Mesenchymal stem cell (in vitro differentiated cells and primary cell): Measurements from ENCODE around the gene ARG2.

Experiments
- DNase-seq: peaks from one replicate; pipeline ENCODE4 v3.0.0-alpha.2; 2013
- H2AFZ ChIP-seq: one replicate; pipeline ENCODE4 v1.6.1; 2013; ENCODE audit warnings: low read depth, mild to moderate bottlenecking, control low read depth, inconsistent platforms, low read length, moderate library complexity
- H2AK5ac ChIP-seq: 2 replicates; pipeline ENCODE4 v1.6.1; 2013; ENCODE audit warnings: low read length, moderate library complexity, mild to moderate bottlenecking, inconsistent platforms; ENCODE audit not compliant: severe bottlenecking
- H2BK120ac ChIP-seq: one replicate; pipeline ENCODE4 v1.6.1; 2013; ENCODE audit warnings: low read depth, mild to moderate bottlenecking, inconsistent platforms, low read length, moderate library complexity
- H2BK12ac ChIP-seq, 2 experiments: one replicate each; pipeline ENCODE4 v1.6.1; 2013; ENCODE audit warnings: inconsistent platforms in 2 of 2, low read length in 2 of 2, mild to moderate bottlenecking in 2 of 2, moderate library complexity in 2 of 2, control low read depth in 1 of 2
- H2BK15ac ChIP-seq: one replicate; pipeline ENCODE4 v1.6.1; 2013; ENCODE audit warnings: mild to moderate bottlenecking, low read depth, inconsistent platforms; ENCODE audit not compliant: poor library complexity, severe bottlenecking
- H2BK5ac ChIP-seq: 2 replicates; pipeline ENCODE4 v1.6.1; 2013; ENCODE audit warnings: low read depth, mild to moderate bottlenecking, low read length, control low read depth, inconsistent platforms; ENCODE audit not compliant: poor library complexity, severe bottlenecking
- H3K14ac ChIP-seq, 2 experiments: one replicate each; pipeline ENCODE4 v1.6.1; 2013; ENCODE audit warnings: inconsistent platforms in 2 of 2, low read length in 2 of 2, control low read depth in 1 of 2, mild to moderate bottlenecking in 1 of 2, moderate library complexity in 1 of 2
- H3K18ac ChIP-seq, 2 experiments: one replicate each; pipeline ENCODE4 v1.6.1; 2013; ENCODE audit warnings: inconsistent platforms in 2 of 2, low read length in 2 of 2, control low read depth in 1 of 2, low read depth in 1 of 2, mild to moderate bottlenecking in 1 of 2
- H3K23ac ChIP-seq, 2 experiments: one replicate each; pipeline ENCODE4 v1.6.1; 2013; ENCODE audit warnings: inconsistent platforms in 2 of 2, low read length in 2 of 2, mild to moderate bottlenecking in 2 of 2, moderate library complexity in 2 of 2, control low read depth in 1 of 2
- H3K27ac ChIP-seq: 2 replicates; pipeline ENCODE4 v1.5.1; 2013; ENCODE audit warnings: mild to moderate bottlenecking, moderate library complexity, low read length, control low read depth, inconsistent platforms; ENCODE audit not compliant: poor library complexity, severe bottlenecking
- H3K27me3 ChIP-seq, 2 experiments: 2 replicates each; pipeline versions ENCODE4 v1.6.1 to v1.7.0; 2013; ENCODE audit warnings: low read length in 2 of 2, mild to moderate bottlenecking in 2 of 2, moderate library complexity in 2 of 2, control low read depth in 1 of 2, inconsistent platforms in 1 of 2; ENCODE audit not compliant: control insufficient read depth in 1 of 2, insufficient read depth in 1 of 2
- H3K36me3 ChIP-seq, 2 experiments: 2 replicates each; pipeline versions ENCODE4 v1.6.1 to v1.7.0; 2013; ENCODE audit warnings: low read length in 2 of 2, control low read depth in 1 of 2, inconsistent platforms in 1 of 2, low read depth in 1 of 2, mild to moderate bottlenecking in 1 of 2; ENCODE audit not compliant: insufficient read depth in 2 of 2, control insufficient read depth in 1 of 2
- H3K4ac ChIP-seq, 2 experiments: one replicate each; pipeline ENCODE4 v1.6.1; 2013; ENCODE audit warnings: inconsistent platforms in 2 of 2, low read length in 2 of 2, mild to moderate bottlenecking in 2 of 2, moderate library complexity in 2 of 2, control low read depth in 1 of 2, low read depth in 1 of 2
- H3K4me1 ChIP-seq: 2 replicates; pipeline ENCODE4 v1.6.1; 2013; ENCODE audit warnings: low read depth, low read length, control low read depth; ENCODE audit not compliant: control insufficient read depth, insufficient read depth
- H3K4me2 ChIP-seq: 2 replicates; pipeline ENCODE4 v1.6.1; 2013; ENCODE audit warnings: low read length, mild to moderate bottlenecking, inconsistent platforms; ENCODE audit not compliant: poor library complexity, severe bottlenecking
- H3K4me3 ChIP-seq, 2 experiments: 2 replicates each; pipeline versions ENCODE4 v1.5.1 to v1.7.0; 2013; ENCODE audit warnings: low read length in 2 of 2, mild to moderate bottlenecking in 2 of 2, control low read depth in 1 of 2, low read depth in 1 of 2; ENCODE audit not compliant: insufficient read depth in 1 of 2
- H3K79me1 ChIP-seq: replicated peaks from 2 replicates; pipeline ENCODE4 v1.6.1; 2013; ENCODE audit warnings: mild to moderate bottlenecking, control low read depth, low read length, inconsistent platforms; ENCODE audit not compliant: poor library complexity, severe bottlenecking
- H3K9ac ChIP-seq: 2 replicates; pipeline ENCODE4 v1.7.0; 2013; ENCODE audit warnings: mild to moderate bottlenecking, low read length, moderate library complexity
- H3K9me3 ChIP-seq: 2 replicates; pipeline ENCODE4 v1.7.0; 2013; ENCODE audit warnings: mild to moderate bottlenecking, low read length; ENCODE audit not compliant: control insufficient read depth
- H4K8ac ChIP-seq: one replicate; pipeline ENCODE4 v1.6.1; 2013; ENCODE audit warnings: inconsistent platforms, mild to moderate bottlenecking, low read length, moderate library complexity
- H4K91ac ChIP-seq: one replicate; pipeline ENCODE4 v1.6.1; 2013; ENCODE audit warnings: mild to moderate bottlenecking, low read length, inconsistent platforms
- WGBS: methylation state at CpG from one replicate; pipeline ENCODE4 v1.1.7; 2013; ENCODE audit warnings: mixed read lengths; 5-methylcytosine and 5-hydroxymethylcytosine counted together

The ARG2 gene

DNA sequence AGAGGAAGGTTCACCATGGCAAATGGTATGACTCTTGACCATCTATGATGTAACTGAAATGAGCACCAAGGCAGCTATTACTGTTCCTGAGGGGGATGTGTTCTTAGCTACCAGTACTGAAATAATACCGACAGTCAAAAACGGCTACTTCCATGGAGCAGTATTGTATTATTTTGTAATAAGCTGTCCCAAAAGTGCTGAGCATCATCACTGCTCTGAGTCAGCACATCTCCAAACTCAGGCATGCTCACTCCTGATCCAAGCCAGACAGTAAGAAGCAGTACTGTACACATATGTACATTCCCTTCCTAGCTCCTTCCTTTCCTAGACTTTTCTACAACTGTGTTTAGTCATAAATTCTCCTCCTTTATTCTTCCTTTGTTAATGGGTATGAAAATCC, 46.1 kb downstream of the ARG2 start:
- Histone ChIP-seq H3K27me3 (no peaks in the 10 kb centered on the region), H3K9ac (peak overlapping the region; percentile 77), H2BK5ac (no peak overlapping the region), H3K14ac (no peak overlapping the region), H2AK5ac (no peak overlapping the region), H3K4ac (no peak overlapping the region), H3K36me3 (peaks cover 7 to 8% of the 10 kb centered on the region in 2 experiments), H3K4me2 (no peak overlapping the region), H2BK15ac (no peak overlapping the region), H3K27ac (no peak overlapping the region), H3K23ac (no peak overlapping the region), H3K9me3 (no peaks in the 10 kb centered on the region), H2BK120ac (no peak overlapping the region), H3K18ac (no peak overlapping the region), H2BK12ac (no peak overlapping the region), H4K91ac (no peak overlapping the region), H2AFZ (no peak overlapping the region), H3K4me1 (no peaks in the 10 kb centered on the region), H4K8ac (no peak overlapping the region), H3K79me1 (peaks cover 7% of the 10 kb centered on the region), H3K4me3 (no peak overlapping the region)
- 100% methylated on average over 1 of the region's 2 CpGs for WGBS
- peak; percentile 62 for DNase-seq

DNA sequence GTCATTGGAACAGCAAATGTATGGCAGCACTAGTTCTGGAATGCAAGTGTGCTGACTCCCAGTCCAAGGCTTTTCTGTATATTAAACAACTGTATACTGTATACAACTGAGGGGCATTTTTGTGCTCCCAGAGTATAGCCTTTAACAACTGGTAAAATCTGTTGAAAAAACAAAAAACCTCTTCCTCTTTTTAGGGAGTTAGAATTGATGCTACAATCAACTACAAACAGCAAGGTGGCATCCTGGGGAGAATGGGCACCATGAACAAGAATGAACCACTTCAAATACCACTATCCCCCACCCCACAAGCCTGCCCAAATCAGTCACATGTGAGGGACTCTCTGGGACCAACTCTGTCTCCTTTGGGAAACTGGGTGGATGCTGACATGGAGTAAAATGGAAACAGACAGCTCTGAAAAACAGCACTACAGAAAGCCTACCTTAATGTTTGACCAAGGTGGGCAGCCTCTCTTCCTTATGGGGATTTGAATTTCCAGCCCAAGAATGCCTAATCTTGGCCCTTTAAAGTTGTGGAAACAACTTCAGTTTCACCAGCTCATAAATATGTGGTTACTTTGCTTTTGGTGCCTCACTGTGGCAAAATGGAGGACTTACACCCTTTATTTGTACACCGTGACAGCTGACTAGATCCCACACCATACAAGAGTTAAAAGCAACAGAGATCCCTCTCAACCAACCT, 47.2 kb downstream of the ARG2 start:
- H3K4me1 ChIP-seq: peaks cover 2% of the 10 kb centered on the region
- H3K36me3 ChIP-seq: peaks cover 3% of the 10 kb centered on the region in 2 experiments
- H4K91ac ChIP-seq: no peak overlapping the region
- H3K27me3 ChIP-seq: no peaks in the 10 kb centered on the region
- no peak overlapping the region for H3K4me3 ChIP-seq
- H2BK5ac ChIP-seq: no peak overlapping the region
- H3K27ac ChIP-seq: no peak overlapping the region
- no peak overlapping the region for H2BK120ac ChIP-seq
- DNase-seq: peak; percentile 78
- no peaks in the 10 kb centered on the region for H3K9me3 ChIP-seq
- peak overlapping the region in 1 of 2 experiments; percentile 69 for H3K4ac ChIP-seq
- H2AK5ac ChIP-seq: no peak overlapping the region
- H3K9ac ChIP-seq: peak overlapping the region; percentile 77
- no peak overlapping the region for H2BK15ac ChIP-seq
- H2AFZ ChIP-seq: no peak overlapping the region
- no peak overlapping the region for H2BK12ac ChIP-seq
- 33% methylated on average over 1 of the region's 1 CpG for WGBS
- no peak overlapping the region for H3K14ac ChIP-seq
- no peak overlapping the region for H4K8ac ChIP-seq
- H3K23ac ChIP-seq: no peak overlapping the region
- peaks cover 5% of the 10 kb centered on the region for H3K79me1 ChIP-seq
- H3K4me2 ChIP-seq: no peak overlapping the region
- H3K18ac ChIP-seq: no peak overlapping the region

DNA sequence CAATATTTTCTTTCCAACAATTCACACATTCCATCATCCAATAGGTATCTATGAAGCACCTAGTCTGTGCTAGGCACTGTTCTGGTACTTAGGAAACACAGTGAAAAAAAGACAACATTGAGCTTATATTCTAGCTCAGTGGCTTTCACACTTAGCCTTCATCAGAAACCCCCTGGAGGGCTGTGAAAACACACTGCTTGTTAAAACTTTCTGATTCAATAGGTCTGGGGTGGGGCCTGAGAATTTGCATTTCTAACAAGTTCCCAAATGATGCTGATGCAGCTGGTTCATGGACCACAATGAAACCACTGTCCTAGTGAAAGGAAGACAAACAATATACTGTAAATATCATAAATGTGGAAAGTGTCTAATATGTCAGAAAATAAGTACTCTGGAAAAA, 48.8 kb downstream of the ARG2 start:
- no peak overlapping the region for H4K8ac ChIP-seq
- peaks cover 7% of the 10 kb centered on the region for H3K4me1 ChIP-seq
- peaks cover 0 to 3% of the 10 kb centered on the region in 2 experiments for H3K36me3 ChIP-seq
- H2AK5ac ChIP-seq: no peak overlapping the region
- H3K27ac ChIP-seq: no peak overlapping the region
- H2AFZ ChIP-seq: no peak overlapping the region
- H3K4ac ChIP-seq: no peak overlapping the region
- H3K9me3 ChIP-seq: no peaks in the 10 kb centered on the region
- no peak for DNase-seq
- H2BK5ac ChIP-seq: no peak overlapping the region
- no peak overlapping the region for H3K4me2 ChIP-seq
- H3K14ac ChIP-seq: no peak overlapping the region
- no peak overlapping the region for H2BK120ac ChIP-seq
- no peak overlapping the region for H2BK12ac ChIP-seq
- H3K23ac ChIP-seq: no peak overlapping the region
- H3K18ac ChIP-seq: no peak overlapping the region
- no peaks in the 10 kb centered on the region for H3K27me3 ChIP-seq
- H3K79me1 ChIP-seq: peaks cover 5% of the 10 kb centered on the region
- H2BK15ac ChIP-seq: no peak overlapping the region
- H3K4me3 ChIP-seq: no peak overlapping the region
- no peak overlapping the region for H4K91ac ChIP-seq
- H3K9ac ChIP-seq: no peak overlapping the region

DNA sequence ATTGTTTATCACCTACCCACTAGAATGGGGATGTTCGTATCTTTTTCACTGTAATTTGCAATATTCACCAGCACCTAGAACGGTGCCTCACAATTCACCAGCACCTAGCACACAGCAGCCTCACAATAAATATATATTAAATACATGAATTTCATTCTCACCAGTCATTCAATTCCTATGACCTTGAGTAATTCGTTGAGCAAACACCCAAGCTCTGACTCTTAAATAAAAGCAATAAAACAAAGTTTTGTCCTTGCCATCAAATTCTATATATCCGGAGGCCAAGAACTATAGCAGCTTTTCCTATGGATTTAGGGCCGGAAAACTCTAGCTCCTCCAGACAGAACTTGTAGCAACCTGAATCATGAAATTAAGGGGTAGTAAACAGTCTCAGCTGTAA, 53.7 kb downstream of the ARG2 start:
- Histone ChIP-seq H3K36me3 (peaks cover 8 to 12% of the 10 kb centered on the region in 2 experiments), H4K8ac (no peak overlapping the region), H2AK5ac (no peak overlapping the region), H3K27ac (no peak overlapping the region), H3K23ac (no peak overlapping the region), H3K9ac (peak overlapping the region; percentile 94), H3K79me1 (peaks cover 7% of the 10 kb centered on the region), H4K91ac (no peak overlapping the region), H2BK12ac (no peak overlapping the region), H3K18ac (no peak overlapping the region), H3K4me1 (peaks cover 12% of the 10 kb centered on the region), H2BK5ac (no peak overlapping the region), H3K4ac (no peak overlapping the region), H3K4me2 (peak overlapping the region; percentile 92), H3K14ac (no peak overlapping the region), H2BK120ac (no peak overlapping the region), H2BK15ac (no peak overlapping the region), H3K9me3 (no peaks in the 10 kb centered on the region), H3K27me3 (no peaks in the 10 kb centered on the region), H2AFZ (no peak overlapping the region), H3K4me3 (peak overlapping the region in 1 of 2 experiments; percentile 96)
- 79% methylated on average over 5 of the region's 5 CpGs for WGBS
- DNase-seq: peak; percentile 15
